Measurements from ENCODE around the gene ADORA3. TPM values are rescaled to one million over a fixed set of nuclear protein-coding genes. Genes with fewer than 3 reads are reported as not detected.
A peak's percentile ranks its signal among the peaks of the same experiment; 100 is the strongest.

ADORA3 gene
- polyA plus RNA-seq, 1 experiment = not detected

DNA sequence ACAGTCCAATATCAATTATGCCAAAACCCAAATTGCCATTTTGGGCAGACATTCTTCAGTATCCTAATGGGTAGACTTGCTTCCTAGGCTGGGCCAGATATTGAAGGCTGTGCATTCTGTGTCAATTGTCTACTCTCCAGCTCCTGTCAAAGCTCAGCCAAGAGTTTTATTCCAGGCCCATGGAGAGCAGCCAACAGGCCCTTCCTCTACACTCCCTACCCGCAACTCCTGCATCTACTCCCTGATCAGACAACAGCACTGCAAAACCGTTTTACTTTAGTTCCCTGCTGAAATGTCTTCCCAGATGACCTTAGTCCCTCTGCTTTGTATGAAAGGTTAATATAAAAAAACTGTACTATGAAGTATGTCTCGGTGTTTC lies 6.6 kb upstream of the ADORA3 start:
- TF ChIP-seq, protein P1, sequence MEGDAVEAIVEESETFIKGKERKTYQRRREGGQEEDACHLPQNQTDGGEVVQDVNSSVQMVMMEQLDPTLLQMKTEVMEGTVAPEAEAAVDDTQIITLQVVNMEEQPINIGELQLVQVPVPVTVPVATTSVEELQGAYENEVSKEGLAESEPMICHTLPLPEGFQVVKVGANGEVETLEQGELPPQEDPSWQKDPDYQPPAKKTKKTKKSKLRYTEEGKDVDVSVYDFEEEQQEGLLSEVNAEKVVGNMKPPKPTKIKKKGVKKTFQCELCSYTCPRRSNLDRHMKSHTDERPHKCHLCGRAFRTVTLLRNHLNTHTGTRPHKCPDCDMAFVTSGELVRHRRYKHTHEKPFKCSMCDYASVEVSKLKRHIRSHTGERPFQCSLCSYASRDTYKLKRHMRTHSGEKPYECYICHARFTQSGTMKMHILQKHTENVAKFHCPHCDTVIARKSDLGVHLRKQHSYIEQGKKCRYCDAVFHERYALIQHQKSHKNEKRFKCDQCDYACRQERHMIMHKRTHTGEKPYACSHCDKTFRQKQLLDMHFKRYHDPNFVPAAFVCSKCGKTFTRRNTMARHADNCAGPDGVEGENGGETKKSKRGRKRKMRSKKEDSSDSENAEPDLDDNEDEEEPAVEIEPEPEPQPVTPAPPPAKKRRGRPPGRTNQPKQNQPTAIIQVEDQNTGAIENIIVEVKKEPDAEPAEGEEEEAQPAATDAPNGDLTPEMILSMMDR (IDR thresholded peaks at IDR 0.05; ENCODE audit: low read depth, low read length) = no peak
- H3K27ac ChIP-seq (ENCODE audit: low read depth, low read length) = no peak overlapping the region
- no peak for DNase-seq (ENCODE audit: low read depth, low spot score)
- POLR2A ChIA-PET = interaction anchor here (0.7 kb wide), 1 partner anchor 178 kb away, joined by 3 read pairs; no protein-coding TSS in a partner anchor
- no peaks in the 10 kb centered on the region for H3K9me3 ChIP-seq (ENCODE audit: control insufficient read depth, insufficient read depth, low read length)
- CTCF ChIA-PET = interaction anchor here (0.7 to 4.5 kb wide), 6 partner anchors 28 to 258 kb away, joined by 3 to 73 read pairs (median 20); partner anchors contain the start of gene DDX20
- H3K27me3 ChIP-seq (ENCODE audit: control insufficient read depth, insufficient read depth, low read length) = no peaks in the 10 kb centered on the region
- H3K4me3 ChIP-seq (ENCODE audit: low read depth, low read length) = no peak overlapping the region

DNA sequence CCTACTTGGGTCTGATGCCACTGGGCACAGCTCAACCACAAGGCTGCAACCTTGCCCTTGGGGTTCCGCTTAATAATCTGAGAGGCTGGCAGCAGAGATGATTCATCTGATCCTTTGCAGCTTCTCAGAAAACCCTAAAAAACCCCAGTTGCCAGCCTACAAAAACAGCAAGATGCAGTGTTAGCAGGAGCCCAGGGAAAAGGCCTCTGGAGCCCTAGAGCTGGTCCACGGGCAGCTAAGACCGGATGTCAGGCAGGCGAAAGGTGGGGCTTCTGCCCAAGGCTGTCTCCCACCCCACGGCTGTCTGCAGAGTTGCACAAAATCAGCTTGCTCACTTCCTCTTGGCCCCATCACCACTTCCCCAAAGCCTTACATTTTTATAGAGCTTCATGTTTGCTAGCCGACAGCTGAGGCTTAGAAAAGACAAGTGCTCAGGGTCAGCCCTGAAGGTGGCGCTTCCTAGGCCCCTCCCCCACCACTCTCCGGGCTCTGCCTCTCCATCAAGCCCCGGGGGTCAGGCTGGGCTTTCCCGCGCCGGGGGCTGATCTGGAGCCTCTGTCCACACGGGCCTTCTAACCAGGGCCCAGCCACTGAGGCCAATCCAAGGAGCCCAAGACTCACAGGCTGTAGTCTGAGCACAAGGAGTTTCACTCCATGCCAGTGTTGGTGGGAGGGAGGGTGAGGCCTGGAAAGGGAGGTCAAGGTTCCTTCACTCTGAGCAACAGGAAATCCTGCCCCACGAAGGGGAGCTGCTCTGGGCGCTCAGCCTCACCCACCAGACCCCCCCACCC lies 4.2 kb upstream of the ADORA3 start:
- Histone ChIP-seq H3K9me3 (ENCODE audit: control insufficient read depth, insufficient read depth, low read length) (no peaks in the 10 kb centered on the region), H3K27ac (ENCODE audit: low read depth, low read length) (peak overlapping the region; percentile 91), H3K4me3 (ENCODE audit: low read depth, low read length) (peak overlapping the region; percentile 41), H3K27me3 (ENCODE audit: control insufficient read depth, insufficient read depth, low read length) (peaks cover 4% of the 10 kb centered on the region)
- CTCF ChIA-PET = interaction anchor here (0.6 to 4.5 kb wide), 77 partner anchors 9 to 1910 kb away, joined by 3 to 73 read pairs (median 7); partner anchors contain the start of genes C1orf162, DDX20 and RAP1A
- POLR2A ChIA-PET = interaction anchor here (0.8 to 1.5 kb wide), 8 partner anchors 17 to 207 kb away, joined by 3 to 7 read pairs (median 4); no protein-coding TSS in a partner anchor
- peak; percentile 32 for DNase-seq (ENCODE audit: low read depth, low spot score)
- TF ChIP-seq, protein P1 (IDR thresholded peaks at IDR 0.05; ENCODE audit: low read depth, low read length) = peak; percentile 28; the same call in 1 of the 2 replicates

- ChIA-PET CTCF (interaction anchor here (1.0 to 4.5 kb wide), 13 partner anchors 10 to 284 kb away, joined by 3 to 73 read pairs (median 17); partner anchors contain the start of gene DDX20), POLR2A (no interaction called here)
Measured at GRCh38 chr1:111506561-111506960, 3.1 kb upstream of the ADORA3 start.

DNA sequence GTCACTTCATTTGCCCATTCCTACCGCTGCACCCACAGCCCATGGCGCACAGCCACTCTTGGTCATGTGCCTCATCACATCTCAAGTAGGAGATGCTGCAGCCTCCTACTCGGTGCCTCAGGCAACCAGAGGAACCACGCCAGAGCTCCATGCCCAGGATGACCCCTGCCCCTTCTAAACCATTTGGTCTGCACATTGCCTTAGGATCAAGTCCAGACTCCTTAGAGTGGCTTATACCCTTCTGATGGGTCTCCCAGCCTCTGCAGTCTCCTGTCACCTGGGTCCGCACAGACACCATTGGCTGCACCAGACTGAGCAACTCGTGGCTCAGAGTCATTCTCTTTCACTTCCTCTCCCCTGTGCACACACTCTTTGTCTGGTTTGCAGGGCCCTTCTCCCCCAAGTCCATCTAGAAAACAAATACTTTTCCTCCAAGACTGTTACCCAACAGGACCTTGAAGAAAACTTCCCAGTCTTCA lies 2.2 kb upstream of the ADORA3 start:
- no peaks in the 10 kb centered on the region for H3K9me3 ChIP-seq (ENCODE audit: control insufficient read depth, insufficient read depth, low read length)
- H3K27ac ChIP-seq (ENCODE audit: low read depth, low read length) = no peak overlapping the region
- peaks cover 7% of the 10 kb centered on the region for H3K27me3 ChIP-seq (ENCODE audit: control insufficient read depth, insufficient read depth, low read length)
- TF ChIP-seq, protein P1 (IDR thresholded peaks at IDR 0.05; ENCODE audit: low read depth, low read length) = no peak
- ChIA-PET POLR2A (no interaction called here), CTCF (interaction anchor here (1.5 kb wide), 1 partner anchor 24 kb away, joined by 3 read pairs; no protein-coding TSS in a partner anchor)
- no peak for DNase-seq (ENCODE audit: low read depth, low spot score)
- no peak overlapping the region for H3K4me3 ChIP-seq (ENCODE audit: low read depth, low read length)

More at GRCh38 chr1:111506561-111506960, 3.1 kb upstream of the ADORA3 start:
- TF ChIP-seq, protein P1 (IDR thresholded peaks at IDR 0.05; ENCODE audit: low read depth, low read length) = no peak
- no peak for DNase-seq (ENCODE audit: low read depth, low spot score)
- Histone ChIP-seq H3K27ac (ENCODE audit: low read depth, low read length) (no peak overlapping the region), H3K9me3 (ENCODE audit: control insufficient read depth, insufficient read depth, low read length) (no peaks in the 10 kb centered on the region), H3K27me3 (ENCODE audit: control insufficient read depth, insufficient read depth, low read length) (peaks cover 4% of the 10 kb centered on the region), H3K4me3 (ENCODE audit: low read depth, low read length) (no peak overlapping the region)

- POLR2A ChIA-PET = no interaction called here
- CTCF ChIA-PET = interaction anchor here (0.8 kb wide), 1 partner anchor 251 kb away, joined by 3 read pairs; no protein-coding TSS in a partner anchor
- peaks cover 15% of the 10 kb centered on the region for H3K27me3 ChIP-seq (ENCODE audit: control insufficient read depth, insufficient read depth, low read length)
- TF ChIP-seq, protein P1 (IDR thresholded peaks at IDR 0.05; ENCODE audit: low read depth, low read length) = no peak
- H3K4me3 ChIP-seq (ENCODE audit: low read depth, low read length) = no peak overlapping the region
- H3K27ac ChIP-seq (ENCODE audit: low read depth, low read length) = no peak overlapping the region
- no peaks in the 10 kb centered on the region for H3K9me3 ChIP-seq (ENCODE audit: control insufficient read depth, insufficient read depth, low read length)
- no peak for DNase-seq (ENCODE audit: low read depth, low spot score)
Measured at GRCh38 chr1:111504097-111504496, 664 bp upstream of the ADORA3 start.

Measured in AG04450 (cell line).